OCI-LY3 (cell line): ENCODE results near the gene CYP46A1.

Experiments used
- H2AFZ ChIP-seq: fragments of 200-600, 300-600 bp; shearing (Covaris generic); 2 replicates; pipeline ENCODE4 v1.6.0; 2014; ENCODE audit warnings: antibody characterized with exemption, low read depth, low read length
- H3K27ac ChIP-seq: fragments of 200-600, 300-600 bp; sonication (generic); 2 replicates; pipeline ENCODE4 v1.5.1; 2014; ENCODE audit warnings: mild to moderate bottlenecking, low read length, moderate library complexity, mixed read lengths
- H3K27me3 ChIP-seq: fragments of 200-600, 300-600 bp; sonication (generic); 2 replicates; pipeline ENCODE4 v1.6.1; 2014; ENCODE audit warnings: low read depth, low read length, mixed read lengths
- H3K36me3 ChIP-seq: fragments of 200-600, 300-600 bp; sonication (generic); replicated peaks from 2 replicates; pipeline ENCODE3; 2014; ENCODE audit warnings: low read depth, low read length, mixed read lengths
- H3K4me1 ChIP-seq: fragments of 300-600, 200-600 bp; sonication (generic); 2 replicates; pipeline ENCODE4 v1.6.1; 2014; ENCODE audit warnings: low read length, mixed read lengths
- H3K4me2 ChIP-seq: fragments of 200-600, 300-600 bp; sonication (generic); 2 replicates; pipeline ENCODE4 v1.6.1; 2014; ENCODE audit warnings: low read length, mixed read lengths
- H3K4me3 ChIP-seq: fragments of 300-600, 200-600 bp; sonication (generic); 2 replicates; pipeline ENCODE4 v1.5.1; 2014; ENCODE audit warnings: antibody characterized with exemption, mild to moderate bottlenecking, low read length, moderate library complexity
- H3K79me2 ChIP-seq: fragments of 300-600, 200-600 bp; shearing (Covaris generic); 2 replicates; pipeline ENCODE4 v1.6.1; 2014; ENCODE audit warnings: mild to moderate bottlenecking, low read length, mixed read lengths
- H3K9ac ChIP-seq: fragments of 300-600, 200-600 bp; shearing (Covaris generic); 2 replicates; pipeline ENCODE4 v1.6.0; 2014; ENCODE audit warnings: mild to moderate bottlenecking, low read length, moderate library complexity
- H3K9me3 ChIP-seq: fragments of 200-600, 300-600 bp; shearing (Covaris generic); 2 replicates; pipeline ENCODE4 v1.6.1; 2014; ENCODE audit warnings: low read length, mixed read lengths; ENCODE audit not compliant: insufficient read depth
- H4K20me1 ChIP-seq: fragments of 200-600, 300-600 bp; sonication (generic); 2 replicates; pipeline ENCODE4 v1.6.1; 2016; ENCODE audit warnings: low read length, mixed read lengths; ENCODE audit not compliant: insufficient read depth
- CTCF ChIP-seq: fragments of 200-600, 300-600 bp; sonication (generic); IDR thresholded peaks from 2 replicates; pipeline ENCODE4 v1.5.1; 2014; ENCODE audit warnings: antibody characterized with exemption, low read length, low read depth
- EZH2phosphoT487 ChIP-seq: fragments of 200-600 bp; shearing (Covaris generic); IDR thresholded peaks from 2 replicates; pipeline ENCODE4 v1.6.1; 2018; ENCODE audit warnings: antibody characterized with exemption, mixed run types, low read depth

The CYP46A1 gene

GRCh38 chr14:99733540-99734405, 49.7 kb downstream of the CYP46A1 start:
- no peaks in the 10 kb centered on the region for H3K4me1 ChIP-seq
- H3K9me3 ChIP-seq, result no peaks in the 10 kb centered on the region
- no peak overlapping the region for H3K9ac ChIP-seq
- no peaks in the 10 kb centered on the region for H3K79me2 ChIP-seq
- TF ChIP-seq CTCF (no peak), EZH2phosphoT487 (no peak)
- no peak overlapping the region for H3K4me2 ChIP-seq
- H3K4me3 ChIP-seq, result no peak overlapping the region
- H3K27me3 ChIP-seq, result peaks cover 26% of the 10 kb centered on the region
- H2AFZ ChIP-seq, result no peak overlapping the region
- H4K20me1 ChIP-seq, result no peaks in the 10 kb centered on the region
- no peaks in the 10 kb centered on the region for H3K36me3 ChIP-seq
- no peak overlapping the region for H3K27ac ChIP-seq

- H3K9ac ChIP-seq, result no peak overlapping the region
- H3K27me3 ChIP-seq, result peaks cover 26% of the 10 kb centered on the region
- no peaks in the 10 kb centered on the region for H3K4me1 ChIP-seq
- no peak overlapping the region for H3K27ac ChIP-seq
- H2AFZ ChIP-seq, result no peak overlapping the region
- H3K4me2 ChIP-seq, result no peak overlapping the region
- H3K79me2 ChIP-seq, result no peaks in the 10 kb centered on the region
- H3K9me3 ChIP-seq, result no peaks in the 10 kb centered on the region
- no peak for TF ChIP-seq CTCF
- no peak for TF ChIP-seq EZH2phosphoT487
- no peaks in the 10 kb centered on the region for H4K20me1 ChIP-seq
- H3K36me3 ChIP-seq, result no peaks in the 10 kb centered on the region
- H3K4me3 ChIP-seq, result no peak overlapping the region
These were observed 50.4 kb downstream of the CYP46A1 start for GRCh38 chr14:99734406-99735051.

- Histone ChIP-seq H2AFZ (no peak overlapping the region), H3K4me2 (no peak overlapping the region), H3K27me3 (peaks cover 25% of the 10 kb centered on the region), H3K27ac (no peak overlapping the region), H3K9ac (no peak overlapping the region), H3K9me3 (no peaks in the 10 kb centered on the region), H4K20me1 (no peaks in the 10 kb centered on the region), H3K4me1 (no peaks in the 10 kb centered on the region), H3K4me3 (no peak overlapping the region), H3K36me3 (no peaks in the 10 kb centered on the region), H3K79me2 (no peaks in the 10 kb centered on the region)
- no peak for TF ChIP-seq EZH2phosphoT487
- TF ChIP-seq CTCF, result no peak
These were observed 51.4 kb downstream of the CYP46A1 start for GRCh38 chr14:99735189-99736135.
